DLD1 (cell line): Measurements from ENCODE around the gene NPM1.
"Not testable (repeated sequence)": the region's sequence is repeated elsewhere in the genome, so short reads cannot be mapped to it uniquely, and the experiment has no call there.

Experiments used
- in situ Hi-C: cut with HindIII; loops from 2 replicates; pipeline ENCODE4 v1.10.0; 2017; ENCODE audit warnings: low sequenced_read_pairs

NPM1 gene

GRCh38 chr5:171387345-171387969, at the start of gene NPM1:
TSS of gene NPM1 (plus strand) at chr5:171387849. CDS start at chr5:171387949, 100 bp downstream.
- in situ Hi-C loops: no loop called here

- in situ Hi-C loops: no loop called here
Measured at GRCh38 chr5:171340042-171340441, 47.6 kb upstream of the NPM1 start.

- in situ Hi-C loops: no loop called here
Measured at GRCh38 chr5:171340491-171340890, 47.2 kb upstream of the NPM1 start.

- in situ Hi-C loops: no loop called here
Measured at GRCh38 chr5:171342362-171343111, 45.1 kb upstream of the NPM1 start.

- in situ Hi-C loops: no loop called here
Measured at GRCh38 chr5:171344936-171345608, 42.6 kb upstream of the NPM1 start.

- in situ Hi-C loops: no loop called here
Measured at GRCh38 chr5:171351536-171352073, 36.0 kb upstream of the NPM1 start.

DNA sequence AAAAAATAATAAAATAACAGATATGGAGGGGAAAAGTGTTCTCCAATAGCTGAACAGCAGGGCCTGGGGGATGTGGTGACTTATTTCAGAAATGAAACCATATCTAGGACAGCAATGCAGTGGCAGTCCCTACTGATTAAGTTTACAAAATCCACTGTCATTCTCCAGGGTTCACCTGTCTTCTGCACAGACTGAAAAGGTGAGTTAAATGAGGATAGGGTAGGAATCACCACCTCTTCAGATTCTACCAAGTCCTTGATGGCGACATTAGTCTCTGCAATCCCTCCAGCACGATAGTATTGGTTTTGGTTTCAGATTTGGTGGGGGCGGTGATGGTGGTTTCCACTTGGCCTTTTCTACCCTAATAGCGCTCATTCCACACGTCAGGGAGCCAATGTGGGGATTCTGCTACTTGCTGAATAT, 32.3 kb upstream of the NPM1 start:
- in situ Hi-C loops: no loop called here

- in situ Hi-C loops: no loop called here
Measured at GRCh38 chr5:171357843-171358242, 29.8 kb upstream of the NPM1 start.

GRCh38 chr5:171361151-171361550, 26.5 kb upstream of the NPM1 start:
- in situ Hi-C loops: not testable (repeated sequence)

DNA sequence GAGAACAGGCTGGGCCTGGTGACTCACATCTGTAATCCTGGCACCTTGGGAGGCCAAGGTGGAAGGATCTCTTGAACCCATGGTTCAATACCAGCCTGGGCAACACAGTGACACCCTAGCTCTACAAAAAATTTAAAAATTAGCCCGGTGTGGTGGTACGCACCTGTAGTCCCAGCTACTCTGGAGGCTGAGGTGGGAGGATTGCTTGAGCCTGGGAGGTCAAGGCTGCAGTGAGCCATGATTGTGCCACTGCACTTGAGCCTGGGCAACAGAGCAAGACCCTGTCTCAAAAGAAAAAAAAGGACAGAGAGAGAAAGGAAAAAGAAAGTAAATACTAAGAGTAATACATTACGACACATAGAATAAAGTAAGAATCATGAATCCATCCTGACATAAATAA, 24.4 kb upstream of the NPM1 start:
- in situ Hi-C loops: not testable (repeated sequence)

DNA sequence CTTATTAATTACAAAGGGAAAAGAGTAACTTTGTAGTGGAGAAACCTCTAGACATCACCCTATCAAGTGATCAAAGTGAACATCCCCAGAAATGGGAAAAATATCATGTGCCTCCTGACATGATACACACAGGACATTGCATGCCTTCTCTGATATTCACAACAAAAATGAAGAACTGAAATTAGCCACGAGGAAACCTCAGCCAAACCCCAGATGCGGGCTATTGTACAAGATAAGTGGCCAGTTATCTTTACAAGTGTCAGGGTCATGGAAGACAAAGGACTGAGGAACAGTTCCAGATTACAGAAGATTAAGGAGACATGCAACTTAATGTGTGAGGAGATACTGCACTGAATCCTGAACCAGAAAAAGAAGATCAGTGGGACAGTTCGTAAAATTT, 23.8 kb upstream of the NPM1 start:
- in situ Hi-C loops: no loop called here

GRCh38 chr5:171365351-171365750, 22.3 kb upstream of the NPM1 start:
- in situ Hi-C loops: no loop called here

DNA sequence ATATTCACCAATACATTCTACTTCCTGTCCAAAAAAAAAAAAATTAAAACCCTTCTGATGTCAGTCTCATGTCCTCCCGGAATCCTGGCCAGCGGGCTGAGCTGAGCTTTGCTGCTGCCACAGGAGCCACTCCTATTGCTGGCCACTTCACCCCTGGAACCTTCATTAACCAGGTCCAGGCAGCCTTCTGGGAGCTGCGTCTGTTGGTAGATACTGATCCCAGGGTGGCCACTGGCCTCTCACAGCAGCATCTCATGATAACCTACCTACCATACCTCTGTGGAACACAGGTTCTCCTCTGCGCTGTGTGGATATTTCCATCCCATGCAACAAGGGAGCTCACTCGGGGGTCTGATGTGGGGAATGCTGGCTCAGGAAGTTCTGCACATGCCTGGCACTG, 21.0 kb upstream of the NPM1 start:
- in situ Hi-C loops: no loop called here

- in situ Hi-C loops: no loop called here
Measured at GRCh38 chr5:171367424-171368370, 20.0 kb upstream of the NPM1 start.

DNA sequence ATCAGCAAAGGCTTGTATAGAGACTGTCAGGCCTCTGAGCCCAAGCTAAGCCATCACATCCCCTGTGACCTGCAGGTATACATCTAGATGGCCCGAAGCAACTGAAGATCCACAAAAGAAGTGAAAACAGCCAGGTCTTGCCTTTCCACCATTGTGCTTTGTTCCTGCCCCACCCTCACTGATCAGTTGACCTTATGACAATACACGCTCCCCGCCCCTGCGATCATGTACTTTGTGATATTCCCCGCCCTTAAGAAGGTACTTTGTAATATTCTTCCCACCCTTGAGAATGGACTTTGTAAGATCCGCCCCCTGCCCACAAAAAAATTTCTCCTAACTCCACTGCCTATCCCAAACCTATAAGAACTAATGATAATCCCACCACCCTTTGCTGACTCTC, 18.6 kb upstream of the NPM1 start:
- in situ Hi-C loops: no loop called here

GRCh38 chr5:171369898-171370297, 17.8 kb upstream of the NPM1 start:
- in situ Hi-C loops: no loop called here

DNA sequence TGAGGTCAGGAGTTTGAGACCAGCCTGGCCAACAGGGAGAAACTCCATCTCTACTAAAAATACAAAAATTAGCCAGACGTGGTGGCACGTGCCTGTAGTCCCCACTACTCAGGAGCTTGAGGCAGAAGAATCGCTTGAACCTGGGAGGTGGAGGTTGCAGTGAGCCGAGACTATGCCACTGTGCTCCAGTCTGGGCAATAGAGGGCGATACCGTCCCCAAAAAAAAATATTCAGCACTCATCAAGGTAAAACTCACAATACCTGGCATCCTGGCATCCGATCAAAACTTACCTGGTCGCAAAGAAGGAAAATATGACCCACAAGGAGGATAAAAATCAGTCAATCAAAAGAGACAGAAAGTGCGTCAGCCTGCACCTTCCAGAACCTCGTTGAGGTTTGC, 16.8 kb upstream of the NPM1 start:
- in situ Hi-C loops: not testable (repeated sequence)

DNA sequence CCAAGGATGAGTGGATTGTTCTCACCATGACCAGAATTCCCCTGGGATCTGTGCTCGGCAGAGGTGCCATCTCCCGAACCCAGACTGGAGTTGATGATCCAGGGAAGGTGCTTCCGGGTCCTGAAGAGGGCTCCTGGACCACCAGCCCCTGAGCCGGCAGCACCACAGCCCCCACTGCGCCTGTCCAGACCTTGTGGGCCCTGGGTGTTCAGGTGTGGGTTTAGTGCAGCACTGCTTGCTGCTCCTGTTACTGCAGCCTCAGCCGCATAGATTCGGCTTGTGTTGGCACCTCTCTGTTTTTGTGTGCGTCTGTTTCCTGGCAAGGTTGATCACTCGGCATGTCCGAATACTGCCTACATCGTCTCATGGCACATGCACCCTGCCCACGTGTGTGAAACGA, 16.3 kb upstream of the NPM1 start:
- in situ Hi-C loops: no loop called here

DNA sequence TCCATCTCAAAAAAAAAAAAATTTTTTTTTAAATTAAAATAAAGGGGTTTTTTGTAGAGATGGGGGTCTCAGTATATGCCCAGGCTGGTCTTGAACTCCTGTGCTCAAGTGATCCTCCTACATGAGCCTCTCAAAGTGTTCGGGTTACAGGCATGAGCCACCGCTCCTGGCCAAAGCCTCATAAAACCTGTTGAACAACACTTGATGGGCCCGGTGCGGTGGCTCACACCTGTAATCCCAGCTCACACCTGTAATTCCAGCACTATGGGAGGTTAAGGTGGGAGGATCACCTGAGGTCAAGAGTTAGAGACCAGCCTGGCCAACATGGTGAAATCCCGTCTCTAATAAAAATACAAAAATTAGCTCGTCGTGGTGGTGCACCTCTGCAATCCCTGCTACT, 7.7 kb upstream of the NPM1 start:
- in situ Hi-C loops: no loop called here

- in situ Hi-C loops: not testable (repeated sequence)
Measured at GRCh38 chr5:171384416-171384815, 3.2 kb upstream of the NPM1 start.

- in situ Hi-C loops: not testable (repeated sequence)
Measured at GRCh38 chr5:171384999-171385398, 2.6 kb upstream of the NPM1 start.
